HepG2 (cell line): ENCODE data around the gene BACH2. TPM values are rescaled to one million over a fixed set of nuclear protein-coding genes. Genes with fewer than 3 reads are reported as not detected.

Experiments used
- ATAC-seq: fragments of 200-7000 bp; cut with Tn5 transposase; 3 replicates; pipeline ENCODE4 v1.9.1; 2020; ENCODE audit warnings: mild to moderate bottlenecking, moderate library complexity
- BruUV-seq: library from RNA; stranded (reverse); fragments of 400-500 nt; replicated peaks from 2 replicates; lab custom pipeline; 2021; lab: Mats Ljungman, UMichigan
- CTCF ChIA-PET: fragments of 300-600 bp; formaldehyde crosslinking; extraction: SDS; loops from one replicate; lab custom pipeline; 2021; ENCODE audit warnings: low total read pairs, inconsistent platforms, low intra/inter-chr PET ratio; lab: Yijun Ruan, JAX
- POLR2A ChIA-PET: fragments of 350-600 bp; sonication (Branson Sonifier 250); formaldehyde crosslinking; loops from one replicate; lab custom pipeline; 2020; ENCODE audit warnings: antibody characterized with exemption, inconsistent platforms; lab: Yijun Ruan, JAX
- DNase-seq: peaks from one replicate; pipeline ENCODE4 v3.0.0-alpha.2; 2015; ENCODE audit warnings: low spot score
- FAIRE-seq: peaks from 3 replicates; lab custom pipeline; 2011; peaks lifted over from hg19 to GRCh38; lab: Jason Lieb, UNC
- H2AFZ ChIP-seq: one replicate; pipeline ENCODE4 v1.6.1; 2011; ENCODE audit warnings: low read length, inconsistent platforms
- H3K27ac ChIP-seq: fragments of 300-600 bp; 3 replicates; pipeline ENCODE4 v1.8.0; 2011; ENCODE audit warnings: mixed run types, mild to moderate bottlenecking, mixed read lengths, low read length, inconsistent platforms; ENCODE audit not compliant: insufficient read depth; ENCODE audit errors: extremely low read length
- H3K27me3 ChIP-seq, 2 experiments: fragments of 200-600 bp in 1 of 2; 2 replicates in 1 of 2; 3 replicates in 1 of 2; pipeline versions ENCODE4 v1.6.0 to v1.8.0; 2011; ENCODE audit warnings: low read length in 2 of 2, mild to moderate bottlenecking in 2 of 2, moderate library complexity in 2 of 2, inconsistent platforms in 1 of 2; ENCODE audit not compliant: insufficient read depth in 2 of 2, control insufficient read depth in 1 of 2
- H3K36me3 ChIP-seq, 2 experiments: fragments of 200-600 bp in 1 of 2; replicated peaks in 1 of 2; 2 replicates in 1 of 2; 3 replicates in 1 of 2; pipeline versions ENCODE4 v1.5.1 to v1.8.0; 2011; ENCODE audit warnings: low read length in 2 of 2, inconsistent platforms in 1 of 2; ENCODE audit not compliant: insufficient read depth in 2 of 2, control insufficient read depth in 1 of 2
- H3K4me1 ChIP-seq: 2 replicates; pipeline ENCODE4 v1.5.1; 2012; ENCODE audit warnings: low read length, inconsistent platforms; ENCODE audit not compliant: insufficient read depth
- H3K4me2 ChIP-seq: 2 replicates; pipeline ENCODE4 v1.6.0; 2011; ENCODE audit warnings: low read depth, low read length, inconsistent platforms
- H3K4me3 ChIP-seq, 3 experiments: fragments of 200-600 bp in 1 of 3; sonication (generic), shearing (Covaris generic) in 1 of 3; replicated peaks in 1 of 3; 2 replicates each; pipeline ENCODE4 v1.5.1; 2011 to 2016; ENCODE audit warnings: low read length in 3 of 3, inconsistent platforms in 2 of 3, low read depth in 2 of 3, mild to moderate bottlenecking in 2 of 3, control low read depth in 1 of 3, mixed read lengths in 1 of 3; ENCODE audit not compliant: insufficient read depth in 1 of 3
- H3K79me2 ChIP-seq: one replicate; pipeline ENCODE4 v1.6.1; 2011; ENCODE audit warnings: low read length, inconsistent platforms; ENCODE audit not compliant: insufficient read depth
- H3K9ac ChIP-seq: 2 replicates; pipeline ENCODE4 v1.6.0; 2011; ENCODE audit warnings: mild to moderate bottlenecking, low read depth, low read length, inconsistent platforms; ENCODE audit not compliant: insufficient read depth
- H3K9me3 ChIP-seq: 2 replicates; pipeline ENCODE4 v1.5.1; 2012; ENCODE audit warnings: mild to moderate bottlenecking, low read length
- H4K20me1 ChIP-seq: 2 replicates; pipeline ENCODE4 v1.6.0; 2011; ENCODE audit warnings: inconsistent platforms, mild to moderate bottlenecking, low read length, moderate library complexity; ENCODE audit not compliant: insufficient read depth
- BRF2 ChIP-seq: sonication (generic); formaldehyde crosslinking; IDR thresholded peaks from 2 replicates; pipeline ENCODE4 v1.8.1; 2022; ENCODE audit warnings: mild to moderate bottlenecking, missing genetic modification reagents
- CENPX ChIP-seq: sonication (generic); formaldehyde crosslinking; IDR thresholded peaks from 2 replicates; pipeline ENCODE4 v1.9.0; 2021; ENCODE audit warnings: mild to moderate bottlenecking, missing genetic modification reagents, moderate library complexity
- ELK4 ChIP-seq: sonication (generic); formaldehyde crosslinking; IDR thresholded peaks from 2 replicates; pipeline ENCODE4 v1.9.0; 2021; ENCODE audit warnings: missing genetic modification reagents, borderline replicate concordance
- FUBP1 ChIP-seq: sonication (generic); formaldehyde crosslinking; IDR thresholded peaks from 2 replicates; pipeline ENCODE4 v1.5.1; 2020; ENCODE audit warnings: missing genetic modification reagents, mild to moderate bottlenecking, borderline replicate concordance
- GPBP1L1 ChIP-seq: sonication (generic); formaldehyde crosslinking; IDR thresholded peaks from 2 replicates; pipeline ENCODE4 v1.5.0; 2020; ENCODE audit warnings: mild to moderate bottlenecking, missing genetic modification reagents
- MTA1 ChIP-seq: sonication (generic); formaldehyde crosslinking; IDR thresholded peaks from 2 replicates; pipeline ENCODE4 v1.4.0; 2020; ENCODE audit warnings: missing genetic modification reagents, mild to moderate bottlenecking, borderline replicate concordance
- SPEN ChIP-seq: sonication (generic); formaldehyde crosslinking; IDR thresholded peaks from 2 replicates; pipeline ENCODE4 v1.5.1; 2020; ENCODE audit warnings: low read depth, mild to moderate bottlenecking, missing genetic modification reagents
- ZFP62 ChIP-seq: sonication (generic); formaldehyde crosslinking; IDR thresholded peaks from 2 replicates; pipeline ENCODE4 v1.4.0; 2020; ENCODE audit warnings: missing genetic modification reagents
- ZNF136 ChIP-seq: sonication (generic); formaldehyde crosslinking; IDR thresholded peaks from 2 replicates; pipeline ENCODE4 v1.8.1; 2022; ENCODE audit warnings: low read depth, mild to moderate bottlenecking, moderate library complexity, missing genetic modification reagents
- ZNF280D ChIP-seq: sonication (generic); formaldehyde crosslinking; IDR thresholded peaks from 2 replicates; pipeline ENCODE4 v1.5.1; 2020; ENCODE audit warnings: mild to moderate bottlenecking, missing genetic modification reagents
- ZNF317 ChIP-seq: sonication (generic); formaldehyde crosslinking; IDR thresholded peaks from 2 replicates; pipeline ENCODE4 v1.5.0; 2020; ENCODE audit warnings: mild to moderate bottlenecking, missing genetic modification reagents
- ZNF530 ChIP-seq: sonication (generic); formaldehyde crosslinking; IDR thresholded peaks from 2 replicates; pipeline ENCODE4 v1.5.0; 2020; ENCODE audit warnings: low read depth, mild to moderate bottlenecking, missing genetic modification reagents
- ZSCAN21 ChIP-seq: sonication (generic); formaldehyde crosslinking; IDR thresholded peaks from 2 replicates; pipeline ENCODE4 v1.8.0; 2022; ENCODE audit warnings: mild to moderate bottlenecking, missing genetic modification reagents, moderate library complexity, borderline replicate concordance
- WGBS: methylation state at CpG from one replicate; pipeline ENCODE4 v1.1.6; 2017; ENCODE audit warnings: low lambda C conversion rate; 5-methylcytosine and 5-hydroxymethylcytosine counted together
- in situ Hi-C: cut with HindIII; loops from 2 replicates; pipeline ENCODE4 v1.10.0; 2017; ENCODE audit warnings: low pct_unique_long_range_greater_than_20kb; ENCODE audit not compliant: extremely low pct_ligation_motif_present
- intact Hi-C: fragments of 100-400 bp; cut with micrococcal nuclease; formaldehyde crosslinking; loops from one replicate; pipeline ENCODE4 v1.10.0; 2022; ENCODE audit not compliant: unreplicated experiment
- polyA plus RNA-seq, 8 experiments: library from polyadenylated mRNA; depleted of rRNA in 3 of 8; stranded (reverse) in 7 of 8; unstranded in 1 of 8; fragments of >200 nt; fragmentation: Illumina TruSeq in 4 of 8; extraction: Trizol in 4 of 8; gene quantifications; 2 replicates each; pipeline versions ENCODE4 v1.2.1 to v1.2.3, GENCODE V29; 2011 to 2016; ENCODE audit warnings: low read depth in 4 of 8, missing spikeins in 1 of 8, mixed read lengths in 1 of 8; ENCODE audit not compliant: insufficient read depth in 1 of 8
- total RNA-seq, 5 experiments: library from RNA; depleted of rRNA; stranded (reverse); fragments of >200 nt; fragmentation: Illumina TruSeq; extraction: Trizol; gene quantifications; 2 replicates each; pipeline ENCODE4 v1.2.3, GENCODE V29; 2016; ENCODE audit warnings: low read depth in 1 of 5

Gene BACH2
- total and polyA plus RNA-seq, 2 of the 13 experiments (the other 11 are each of a cell fraction or from before 2014, with no cell fraction given), result 0.01 TPM; not detected in 1

- Histone ChIP-seq H3K36me3 (no peaks in the 10 kb centered on the region), H3K9me3 (no peaks in the 10 kb centered on the region), H4K20me1 (no peaks in the 10 kb centered on the region), H2AFZ (no peak overlapping the region), H3K27me3 (no peaks in the 10 kb centered on the region; a peak in 3 of 5 replicates), H3K27ac (no peak overlapping the region), H3K4me2 (no peak overlapping the region), H3K9ac (no peak overlapping the region), H3K79me2 (no peaks in the 10 kb centered on the region), H3K4me3 (no peak overlapping the region), H3K4me1 (0 out of 2 replicates have a peak, but pooled peaks cover 5% of the 10 kb centered on the region)
- no TSS peak for BruUV-seq
- intact Hi-C loops (no loop called here), in situ Hi-C loops (no loop called here)
- TF ChIP-seq ZNF136 (CRISPR knock-in tag) (no peak), ZNF530 (CRISPR knock-in tag) (no peak), ZSCAN21 (CRISPR knock-in tag) (no peak), GPBP1L1 (no peak), BRF2 (CRISPR knock-in tag) (no peak), ZNF280D (no peak), ZFP62 (CRISPR knock-in tag) (no peak), MTA1 (CRISPR knock-in tag) (no peak), ELK4 (CRISPR knock-in tag) (no peak), ZNF317 (CRISPR knock-in tag) (no peak), CENPX (CRISPR knock-in tag) (no peak), SPEN (no peak), FUBP1 (no peak)
- no peak for ATAC-seq
- no peak for DNase-seq
- ChIA-PET CTCF (no interaction called here), POLR2A (no interaction called here)
- no peak for FAIRE-seq
- WGBS, result 21% methylated on average over 2 of the region's 2 CpGs
Observed at GRCh38 chr6:90233213-90233612, 63.4 kb downstream of the BACH2 start.
